ENCODE data around the gene PRPF40A.

Gene PRPF40A

GRCh38 chr2:152648336-152648735 is 68.9 kb downstream of the PRPF40A start:
- no peak for DNase-seq

GRCh38 chr2:152647552-152647951 is 69.7 kb downstream of the PRPF40A start:
- no peak for DNase-seq

GRCh38 chr2:152646775-152647174 is 70.5 kb downstream of the PRPF40A start:
- no peak for DNase-seq

GRCh38 chr2:152646264-152646663 is 71.0 kb downstream of the PRPF40A start:
- DNase-seq = peak; percentile 67

- no peak for DNase-seq
Measured at GRCh38 chr2:152644189-152644873, 72.9 kb downstream of the PRPF40A start.

- no peak for DNase-seq
Measured at GRCh38 chr2:152638590-152638989, 78.7 kb downstream of the PRPF40A start.

- no peak for DNase-seq
Measured at GRCh38 chr2:152638056-152638455, 79.2 kb downstream of the PRPF40A start.

GRCh38 chr2:152637251-152637650 is 80.0 kb downstream of the PRPF40A start:
- no peak for DNase-seq

- DNase-seq = peak; percentile 84
Measured at GRCh38 chr2:152635635-152636298, 81.5 kb downstream of the PRPF40A start.

GRCh38 chr2:152632736-152633135 is 84.5 kb downstream of the PRPF40A start:
- DNase-seq = no peak

GRCh38 chr2:152630466-152630865 is 86.8 kb downstream of the PRPF40A start:
- no peak for DNase-seq

- no peak for DNase-seq
Measured at GRCh38 chr2:152629202-152629601, 88.1 kb downstream of the PRPF40A start.

- DNase-seq = no peak
Measured at GRCh38 chr2:152627351-152627957, 89.8 kb downstream of the PRPF40A start.

GRCh38 chr2:152626911-152627339 is 90.3 kb downstream of the PRPF40A start:
- no peak for DNase-seq

- no peak for DNase-seq
Measured at GRCh38 chr2:152624805-152625204, 92.5 kb downstream of the PRPF40A start.

- no peak for DNase-seq
Measured at GRCh38 chr2:152623775-152624174, 93.5 kb downstream of the PRPF40A start.

GRCh38 chr2:152623076-152623740 is 94.1 kb downstream of the PRPF40A start:
- peak; percentile 86 for DNase-seq

GRCh38 chr2:152622219-152622618 is 95.0 kb downstream of the PRPF40A start:
- DNase-seq = no peak

GRCh38 chr2:152620985-152621384 is 96.3 kb downstream of the PRPF40A start:
- DNase-seq = no peak

- DNase-seq = no peak
Measured at GRCh38 chr2:152620208-152620607, 97.1 kb downstream of the PRPF40A start.

GRCh38 chr2:152618193-152618564 is 99.1 kb downstream of the PRPF40A start:
- no peak for DNase-seq

- DNase-seq = no peak
Measured at GRCh38 chr2:152617456-152618192, 99.6 kb downstream of the PRPF40A start.

GRCh38 chr2:152615177-152615576 is 102.1 kb downstream of the PRPF40A start:
- no peak for DNase-seq
